GOT3 (cell line): ENCODE results near the gene SLC25A29.
"Not testable (repeated sequence)": the region's sequence is repeated elsewhere in the genome, so short reads cannot be mapped to it uniquely, and the experiment has no call there.

Source experiments
- DNase-seq: peaks from one replicate; lab custom pipeline; 2025; ENCODE audit warnings: mixed read lengths; lab: John Stamatoyannopoulos, UW

SLC25A29 gene

GRCh38 chr14:100312110-100312876 lies 6.0 kb upstream of the SLC25A29 start:
- not testable (repeated sequence) for DNase-seq

DNA sequence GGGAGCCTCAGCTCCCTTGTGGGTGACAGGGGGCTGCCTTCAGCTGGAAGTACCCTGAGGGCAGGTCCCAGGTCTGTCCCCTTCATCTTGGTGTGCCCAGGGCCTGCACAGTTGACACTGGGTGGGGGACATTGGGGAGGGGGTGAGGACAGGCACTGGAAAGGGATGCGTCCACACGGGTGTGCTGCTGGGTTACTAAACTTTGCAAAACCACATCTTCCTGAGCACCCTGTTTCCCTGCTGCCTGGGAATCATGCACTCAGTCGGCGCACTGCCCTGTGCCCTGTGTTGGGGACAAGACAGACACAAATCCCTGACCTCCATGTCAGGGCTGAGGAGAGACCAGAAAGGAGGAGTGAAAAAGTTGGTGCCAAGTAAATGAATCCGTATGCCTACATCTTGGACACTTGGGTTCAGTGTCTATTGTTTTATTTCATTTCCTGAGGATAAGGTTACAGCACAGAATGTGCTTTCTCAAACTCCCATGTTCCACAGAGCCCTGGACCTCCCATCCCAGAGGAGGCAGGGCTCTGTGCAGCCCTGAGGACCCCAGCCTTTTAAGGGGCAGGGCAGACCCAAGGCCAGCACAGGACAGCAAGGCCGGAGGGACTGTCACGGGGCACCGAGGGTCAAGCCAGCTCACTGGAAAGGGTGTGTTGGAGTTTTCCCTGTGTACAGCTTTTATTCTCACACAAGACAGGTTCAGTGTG lies 2.9 kb upstream of the SLC25A29 start:
- no peak for DNase-seq

- DNase-seq: not testable (repeated sequence)
These were observed 2.2 kb upstream of the SLC25A29 start for GRCh38 chr14:100308427-100308792.

DNA sequence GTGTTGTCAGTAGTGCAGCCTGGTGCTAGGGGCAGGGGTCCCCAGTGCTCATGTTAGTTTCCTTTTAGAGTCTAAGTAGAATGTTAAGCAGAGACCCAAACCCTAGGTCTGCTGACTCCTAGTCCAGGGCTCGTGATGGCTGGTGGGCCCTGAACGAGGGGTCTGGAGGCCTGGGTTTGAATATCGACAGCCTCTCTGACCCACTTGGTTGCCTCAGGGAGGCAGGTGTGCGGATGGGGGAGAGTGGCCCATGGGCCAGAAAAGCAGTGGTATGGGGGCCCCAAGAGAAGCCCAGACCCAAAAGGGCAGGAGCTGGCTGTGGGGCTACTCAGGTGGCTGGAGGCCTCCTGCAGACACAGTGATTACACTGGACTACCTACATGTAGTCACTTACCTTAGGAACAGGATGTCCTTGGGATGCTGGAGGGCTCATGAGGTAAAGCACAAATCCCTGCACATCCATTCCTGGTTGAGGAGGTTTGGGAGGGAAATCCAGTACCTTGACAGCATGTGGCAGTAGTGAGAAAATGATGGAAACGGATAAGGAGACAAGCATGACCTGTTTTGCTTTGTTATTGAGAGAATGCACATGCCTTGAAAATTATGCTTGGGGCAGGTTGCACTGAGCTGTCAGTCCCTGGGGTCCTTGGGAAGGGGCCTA lies 1.7 kb upstream of the SLC25A29 start:
- DNase-seq: no peak

- DNase-seq: no peak
These were observed 938 bp upstream of the SLC25A29 start for GRCh38 chr14:100306998-100307765.

DNA sequence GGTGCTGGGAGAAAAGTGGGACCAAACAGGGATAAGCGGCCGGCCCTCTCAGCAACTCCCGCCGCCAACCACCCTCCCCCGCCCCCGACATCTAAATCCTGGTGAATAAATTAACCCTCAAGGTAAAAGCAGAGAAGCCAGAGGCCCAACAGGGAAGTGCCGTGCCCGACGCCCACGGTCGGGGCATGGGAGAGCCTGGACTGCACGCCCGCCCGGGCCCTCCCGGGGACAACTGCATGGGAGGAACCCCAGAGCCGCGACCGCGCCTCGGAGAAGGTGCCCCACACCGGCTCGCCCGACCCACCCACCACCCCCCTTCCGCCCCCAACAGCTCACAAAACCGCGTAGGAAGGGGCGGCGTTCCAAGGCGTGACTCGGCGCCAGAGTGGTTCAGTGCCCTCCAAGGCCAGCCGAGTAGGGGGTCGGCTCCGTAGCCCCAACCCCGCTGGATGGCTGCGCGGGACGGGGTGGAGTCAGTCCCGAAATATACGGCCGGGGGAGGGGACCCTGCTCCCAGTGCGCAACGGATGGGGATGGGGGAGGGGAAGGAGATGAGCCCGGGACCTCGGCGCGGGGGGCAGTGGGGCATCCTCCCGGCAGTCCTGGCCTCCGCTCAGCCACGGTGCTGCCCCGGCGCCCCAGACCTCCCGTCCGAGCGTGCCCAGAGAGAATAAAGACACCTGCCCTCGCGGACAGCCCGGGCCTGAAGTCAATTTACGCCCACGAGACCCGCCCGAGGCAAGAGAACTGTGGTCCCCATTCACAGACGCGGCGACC lies 732 bp downstream of the SLC25A29 start:
- DNase-seq: no peak

GRCh38 chr14:100304825-100305323 lies 1.4 kb downstream of the SLC25A29 start:
- DNase-seq: no peak

- no peak for DNase-seq
These were observed 2.3 kb downstream of the SLC25A29 start for GRCh38 chr14:100303925-100304324.

DNA sequence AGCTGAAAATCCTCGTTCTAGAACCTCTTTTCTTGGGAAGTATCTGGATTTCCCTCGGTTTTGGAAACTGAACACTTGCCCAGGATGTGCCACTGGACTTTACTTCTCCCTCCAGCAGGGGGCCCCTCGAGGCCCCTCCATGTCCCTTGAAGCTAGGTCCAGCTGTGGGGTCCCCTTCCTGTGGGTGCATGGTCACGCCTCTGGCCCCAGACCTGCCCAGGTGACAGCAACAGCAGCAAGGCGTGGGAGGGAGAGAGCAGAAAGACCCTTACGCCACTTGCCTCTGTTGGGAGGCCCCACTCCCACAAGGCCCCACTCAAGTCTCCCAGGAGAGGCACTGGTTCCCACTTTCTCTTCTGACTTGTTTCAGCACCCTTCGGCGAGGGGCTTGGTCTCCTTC lies 3.1 kb downstream of the SLC25A29 start:
- no peak for DNase-seq

GRCh38 chr14:100302616-100303015 lies 3.6 kb downstream of the SLC25A29 start:
- no peak for DNase-seq

GRCh38 chr14:100299238-100299560 lies 7.0 kb downstream of the SLC25A29 start:
- no peak for DNase-seq

- no peak for DNase-seq
These were observed 7.5 kb downstream of the SLC25A29 start for GRCh38 chr14:100298551-100299237.

- no peak for DNase-seq
These were observed 8.6 kb downstream of the SLC25A29 start for GRCh38 chr14:100297320-100298300.

- DNase-seq: not testable (repeated sequence)
These were observed 9.5 kb downstream of the SLC25A29 start for GRCh38 chr14:100296729-100297128.

GRCh38 chr14:100296106-100296651 lies 10.1 kb downstream of the SLC25A29 start:
- DNase-seq: no peak

- DNase-seq: no peak
These were observed 10.7 kb downstream of the SLC25A29 start for GRCh38 chr14:100295376-100296105.

DNA sequence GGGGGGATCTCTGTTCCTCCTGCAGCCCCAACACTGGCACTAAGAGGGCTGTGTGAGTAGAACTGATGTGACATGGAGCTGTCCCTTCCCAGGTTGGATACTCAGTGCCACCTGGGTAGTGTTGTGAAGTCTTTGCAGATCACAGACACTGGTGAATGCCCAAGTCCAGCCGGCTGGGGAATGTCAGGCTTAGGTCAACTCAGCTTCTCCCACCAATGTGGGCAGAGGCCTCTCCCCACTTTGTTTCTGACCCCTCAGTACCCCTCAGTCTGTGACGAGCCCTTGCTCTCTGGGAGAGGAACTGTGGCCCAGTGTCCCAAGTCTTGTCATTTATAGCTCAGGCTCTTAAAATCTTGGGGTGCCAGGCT lies 11.3 kb downstream of the SLC25A29 start:
- DNase-seq: no peak

- DNase-seq: peak; percentile 5
These were observed 11.9 kb downstream of the SLC25A29 start for GRCh38 chr14:100294213-100294962.
